ENCODE results near the gene MTCH1.
A peak's percentile ranks its signal among the peaks of the same experiment; 100 is the strongest.

DNA sequence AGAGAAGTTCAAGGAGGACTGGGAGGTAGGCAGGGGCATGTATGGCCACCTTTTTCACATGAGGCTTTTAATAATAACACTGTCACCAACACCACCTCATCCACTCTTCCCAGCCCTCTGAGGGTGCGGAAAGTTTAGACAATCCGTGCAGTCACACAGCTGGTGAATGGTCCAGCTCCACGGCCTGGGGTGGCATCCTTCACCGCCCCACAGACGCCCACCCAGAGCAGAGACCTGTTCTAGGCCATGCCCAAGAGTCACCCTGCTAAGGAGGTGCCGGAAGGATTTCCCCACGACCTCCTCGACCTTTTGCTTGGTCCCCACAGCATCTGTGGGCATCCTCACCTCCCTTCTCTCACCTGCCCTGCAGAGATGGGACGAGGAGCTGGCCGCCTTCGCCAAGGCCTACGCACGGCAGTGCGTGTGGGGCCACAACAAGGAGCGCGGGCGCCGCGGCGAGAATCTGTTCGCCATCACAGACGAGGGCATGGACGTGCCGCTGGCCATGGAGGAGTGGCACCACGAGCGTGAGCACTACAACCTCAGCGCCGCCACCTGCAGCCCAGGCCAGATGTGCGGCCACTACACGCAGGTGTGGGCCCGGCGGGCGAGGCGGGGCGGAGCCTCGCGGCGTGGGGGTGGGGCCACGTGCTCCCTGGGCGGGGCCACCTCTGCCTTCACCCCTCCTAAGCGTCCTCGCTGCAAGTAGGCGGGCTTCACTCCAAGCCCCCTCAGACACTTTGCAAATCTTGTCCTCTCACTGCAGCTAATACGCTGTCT is 27.0 kb downstream of the MTCH1 start:
- TF ChIP-seq NANOG (IDR thresholded peaks at IDR 0.05; ENCODE audit: borderline replicate concordance) = no peak
- TF ChIP-seq EZH2phosphoT487 (IDR thresholded peaks at IDR 0.05; ENCODE audit: unreplicated experiment) = no peak
- TF ChIP-seq CREB1 (CRISPR knock-in tag; IDR thresholded peaks at IDR 0.05; ENCODE audit: low read depth) = no peak
- TF ChIP-seq, protein P1, sequence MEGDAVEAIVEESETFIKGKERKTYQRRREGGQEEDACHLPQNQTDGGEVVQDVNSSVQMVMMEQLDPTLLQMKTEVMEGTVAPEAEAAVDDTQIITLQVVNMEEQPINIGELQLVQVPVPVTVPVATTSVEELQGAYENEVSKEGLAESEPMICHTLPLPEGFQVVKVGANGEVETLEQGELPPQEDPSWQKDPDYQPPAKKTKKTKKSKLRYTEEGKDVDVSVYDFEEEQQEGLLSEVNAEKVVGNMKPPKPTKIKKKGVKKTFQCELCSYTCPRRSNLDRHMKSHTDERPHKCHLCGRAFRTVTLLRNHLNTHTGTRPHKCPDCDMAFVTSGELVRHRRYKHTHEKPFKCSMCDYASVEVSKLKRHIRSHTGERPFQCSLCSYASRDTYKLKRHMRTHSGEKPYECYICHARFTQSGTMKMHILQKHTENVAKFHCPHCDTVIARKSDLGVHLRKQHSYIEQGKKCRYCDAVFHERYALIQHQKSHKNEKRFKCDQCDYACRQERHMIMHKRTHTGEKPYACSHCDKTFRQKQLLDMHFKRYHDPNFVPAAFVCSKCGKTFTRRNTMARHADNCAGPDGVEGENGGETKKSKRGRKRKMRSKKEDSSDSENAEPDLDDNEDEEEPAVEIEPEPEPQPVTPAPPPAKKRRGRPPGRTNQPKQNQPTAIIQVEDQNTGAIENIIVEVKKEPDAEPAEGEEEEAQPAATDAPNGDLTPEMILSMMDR (conservative IDR thresholded peaks at IDR 0.05; ENCODE audit: low read depth in 2 of 2) = peak in 1 of 2 experiments; percentile 53; a peak in 2 of 4 replicates
- no peak for TF ChIP-seq POLR2AphosphoS5 (IDR thresholded peaks at IDR 0.05; ENCODE audit: low read depth)
- TF ChIP-seq EZH2 (IDR thresholded peaks at IDR 0.05; ENCODE audit: low read depth, unreplicated experiment) = no peak
- TF ChIP-seq, protein P2, sequence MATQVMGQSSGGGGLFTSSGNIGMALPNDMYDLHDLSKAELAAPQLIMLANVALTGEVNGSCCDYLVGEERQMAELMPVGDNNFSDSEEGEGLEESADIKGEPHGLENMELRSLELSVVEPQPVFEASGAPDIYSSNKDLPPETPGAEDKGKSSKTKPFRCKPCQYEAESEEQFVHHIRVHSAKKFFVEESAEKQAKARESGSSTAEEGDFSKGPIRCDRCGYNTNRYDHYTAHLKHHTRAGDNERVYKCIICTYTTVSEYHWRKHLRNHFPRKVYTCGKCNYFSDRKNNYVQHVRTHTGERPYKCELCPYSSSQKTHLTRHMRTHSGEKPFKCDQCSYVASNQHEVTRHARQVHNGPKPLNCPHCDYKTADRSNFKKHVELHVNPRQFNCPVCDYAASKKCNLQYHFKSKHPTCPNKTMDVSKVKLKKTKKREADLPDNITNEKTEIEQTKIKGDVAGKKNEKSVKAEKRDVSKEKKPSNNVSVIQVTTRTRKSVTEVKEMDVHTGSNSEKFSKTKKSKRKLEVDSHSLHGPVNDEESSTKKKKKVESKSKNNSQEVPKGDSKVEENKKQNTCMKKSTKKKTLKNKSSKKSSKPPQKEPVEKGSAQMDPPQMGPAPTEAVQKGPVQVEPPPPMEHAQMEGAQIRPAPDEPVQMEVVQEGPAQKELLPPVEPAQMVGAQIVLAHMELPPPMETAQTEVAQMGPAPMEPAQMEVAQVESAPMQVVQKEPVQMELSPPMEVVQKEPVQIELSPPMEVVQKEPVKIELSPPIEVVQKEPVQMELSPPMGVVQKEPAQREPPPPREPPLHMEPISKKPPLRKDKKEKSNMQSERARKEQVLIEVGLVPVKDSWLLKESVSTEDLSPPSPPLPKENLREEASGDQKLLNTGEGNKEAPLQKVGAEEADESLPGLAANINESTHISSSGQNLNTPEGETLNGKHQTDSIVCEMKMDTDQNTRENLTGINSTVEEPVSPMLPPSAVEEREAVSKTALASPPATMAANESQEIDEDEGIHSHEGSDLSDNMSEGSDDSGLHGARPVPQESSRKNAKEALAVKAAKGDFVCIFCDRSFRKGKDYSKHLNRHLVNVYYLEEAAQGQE (IDR thresholded peaks at IDR 0.05; ENCODE audit: unreplicated experiment) = no peak
- no peak for TF ChIP-seq JUNB (IDR thresholded peaks at IDR 0.05; ENCODE audit: unreplicated experiment)
